Heart left ventricle (tissue), 16 donors: ENCODE data around the gene WAC. TPM values are rescaled to one million over a fixed set of nuclear protein-coding genes. Genes with fewer than 3 reads are reported as not detected.
A peak's percentile ranks its signal among the peaks of the same experiment; 100 is the strongest.
"Not testable (repeated sequence)": the region's sequence is repeated elsewhere in the genome, so short reads cannot be mapped to it uniquely, and the experiment has no call there.

ENCODE experiments used
- ATAC-seq, 4 donors: fragments of 200-7000 bp; cut with Tn5 transposase; one replicate each; pipeline ENCODE4 v1.9.1; 2020 to 2022; ENCODE audit warnings: moderate library complexity in 4 of 4, mild to moderate bottlenecking in 3 of 4, moderate number of reproducible peaks in 1 of 4
- DNase-seq, 5 donors: peaks; one replicate each; pipeline ENCODE4 v3.0.0-alpha.2; 2020
- H3K27ac ChIP-seq, 12 donors: fragments of 200-600 bp; sonication (generic) in 4 of 12; one replicate each; pipeline versions ENCODE4 v1.5.0 to v1.8.0; 2016 to 2022; ENCODE audit warnings: mild to moderate bottlenecking in 2 of 12
- H3K27me3 ChIP-seq, 9 donors: fragments of 200-600 bp; sonication (generic) in 2 of 9; one replicate each; pipeline versions ENCODE4 v1.5.1 to v1.8.0; 2016 to 2022; ENCODE audit warnings: mild to moderate bottlenecking in 3 of 9
- H3K36me3 ChIP-seq, 9 donors: fragments of 200-600 bp; sonication (generic) in 2 of 9; one replicate each; pipeline versions ENCODE4 v1.5.0 to v1.8.0; 2018 to 2022; ENCODE audit warnings: mild to moderate bottlenecking in 2 of 9
- H3K4me1 ChIP-seq, 12 donors: fragments of 200-600 bp; sonication (generic) in 4 of 12; one replicate each; pipeline versions ENCODE4 v1.5.0 to v1.8.0; 2016 to 2022; ENCODE audit warnings: mild to moderate bottlenecking in 3 of 12
- H3K4me3 ChIP-seq, 12 donors: fragments of 200-600 bp; sonication (generic) in 4 of 12; one replicate each; pipeline versions ENCODE4 v1.5.0 to v1.8.0; 2017 to 2022; ENCODE audit warnings: mild to moderate bottlenecking in 9 of 12, moderate library complexity in 4 of 12
- H3K9me3 ChIP-seq, 12 donors: fragments of 200-600 bp; sonication (generic) in 4 of 12; one replicate each; pipeline versions ENCODE4 v1.5.0 to v1.8.0; 2016 to 2022; ENCODE audit warnings: mild to moderate bottlenecking in 1 of 12
- POLR2A ChIP-seq, 2 donors: fragments of 450-650 bp; IDR thresholded peaks; one replicate each; pipeline ENCODE4 v1.6.1; 2017; ENCODE audit warnings: antibody characterized with exemption in 2 of 2, mild to moderate bottlenecking in 2 of 2, moderate library complexity in 2 of 2
- WGBS, 4 donors: extraction: QIAGEN DNeasy Blood & Tissue Kit in 2 of 4; methylation state at CpG; one replicate each; pipeline versions ENCODE4 v1.1.5 to v1.1.7; 2013 to 2018; 5-methylcytosine and 5-hydroxymethylcytosine counted together
- intact Hi-C, 10 donors: fragments of 100-400 bp; cut with DNase I; formaldehyde crosslinking; loops; one replicate each; pipeline versions ENCODE4 v1.11.1 to v1.14.2; 2022
- polyA plus RNA-seq, 2 donors: library from polyadenylated mRNA; stranded (reverse); fragments of 200-250 nt; gene quantifications; one replicate each; pipeline ENCODE4 v1.2.3, GENCODE V29; 2013
- total RNA-seq, 9 donors: library from RNA; depleted of rRNA in 2 of 9; stranded (reverse); fragments of >200 nt in 2 of 9; fragmentation: NEBNext Ultra II Directional in 3 of 9; extraction: Animal tissue kit (Norgen Biotek cat#: 25700) in 3 of 9; gene quantifications; one replicate each; pipeline versions ENCODE4 v1.1.0 to v1.2.4, GENCODE V29; 2016 to 2023
- TF ChIP-seq, protein P1 (sequence below), 12 donors: fragments of 200-600 bp; sonication (generic) in 4 of 12; IDR thresholded peaks; one replicate each; pipeline versions ENCODE4 v1.5.0 to v1.8.0; 2018 to 2022; ENCODE audit warnings: antibody characterized with exemption in 12 of 12, mild to moderate bottlenecking in 5 of 12
- donor health status: ischemic (EF 13 %, LVEDD 7.1; RV severe dilation, severe dysfunction).
- donor health status: healthy with polysubstance abuse.
- donor health status: DM: no; HTN: yes; CAD: no.
- donor health status: DM: no; HTN: no; CAD: no.
- donor health status: ischemic (EF 25% LVEDD 6.9; RV normal size, moderate dysfunction).
- donor health status: ischemic (EF 25% LVEDD 5.7; RV mildly dilated, moderate dysfunction).
- donor health status: healthy.
- donor health status: DM: yes; HTN: yes; CAD: no.
- donor health status: ischemic (EF 35%, LVEDD 5.7; RV mildly dilated, moderate dysfunction).
- donor health status: nonischemic (EF 11% LVEDD 7.7; RV severe dilation, severe dysfunction).
- donor health status: DM: yes; HTN: yes; CAD: no.
- donor health status: PGD.
- donor health status: ischemic (EF 29% LVEDD 5.4; RV normal size, mild dysfunction).
- donor health status: nonischemic (EF 23%, LVEDD 6.1; RV moderate dilation, normal function).

Gene WAC
- total and polyA plus RNA-seq, 11 donors = 16.8 to 124 (median 103) TPM

DNA sequence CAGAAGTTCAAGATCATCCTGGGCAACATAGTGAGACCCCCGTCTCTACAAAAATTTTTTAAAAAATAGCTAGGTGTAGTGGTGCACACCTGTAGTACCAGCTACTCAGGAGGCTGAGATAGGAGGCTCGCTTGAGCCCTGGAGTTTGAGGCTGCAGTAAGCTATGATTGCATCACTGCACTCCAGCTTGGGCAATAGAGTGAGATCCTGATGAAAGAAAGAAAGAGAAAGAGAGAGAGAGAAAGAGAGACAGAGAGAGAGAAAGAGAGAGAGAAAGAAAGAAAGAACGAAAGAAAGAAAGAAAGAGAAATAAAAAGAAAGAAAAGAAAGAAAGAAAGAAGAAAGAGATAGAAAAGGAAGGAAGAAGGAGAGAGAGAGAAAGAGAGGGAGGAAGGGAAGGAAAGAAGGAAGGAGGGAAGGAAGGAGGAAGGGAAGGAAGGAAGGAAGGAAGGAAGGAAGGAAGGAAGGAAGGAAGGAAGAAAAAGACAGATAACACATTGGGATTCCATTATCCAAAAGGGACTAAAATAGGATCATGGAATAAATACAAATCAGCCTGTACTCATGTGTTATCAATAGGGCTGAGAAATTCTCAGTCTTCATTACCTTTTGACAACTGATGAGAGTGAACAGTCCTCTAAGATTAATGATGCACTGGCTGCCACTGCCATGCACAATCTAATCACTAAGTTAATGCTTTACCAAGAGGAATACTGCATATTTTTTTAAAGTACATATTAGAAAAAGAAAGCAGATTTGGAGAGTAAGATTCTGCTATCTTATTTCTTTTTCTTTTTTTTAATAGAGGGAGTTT, 35.4 kb upstream of the WAC start:
- H3K4me3 ChIP-seq = no peak overlapping the region
- H3K9me3 ChIP-seq = no peaks in the 10 kb centered on the region
- H3K27ac ChIP-seq = no peak overlapping the region
- WGBS, 4 donors = 64 to 96% (median 72%) methylated on average over 2 to 3 of the region's 3 CpGs
- peaks cover 0 to 27% (median 3%) of the 10 kb centered on the region in 12 donors for H3K4me1 ChIP-seq
- no peaks in the 10 kb centered on the region for H3K36me3 ChIP-seq
- H3K27me3 ChIP-seq = no peaks in the 10 kb centered on the region
- no peak for ATAC-seq
- intact Hi-C loops = no loop called here
- no peak for DNase-seq
- TF ChIP-seq POLR2A (IDR thresholded peaks at IDR 0.05) = no peak
- TF ChIP-seq, protein P1, sequence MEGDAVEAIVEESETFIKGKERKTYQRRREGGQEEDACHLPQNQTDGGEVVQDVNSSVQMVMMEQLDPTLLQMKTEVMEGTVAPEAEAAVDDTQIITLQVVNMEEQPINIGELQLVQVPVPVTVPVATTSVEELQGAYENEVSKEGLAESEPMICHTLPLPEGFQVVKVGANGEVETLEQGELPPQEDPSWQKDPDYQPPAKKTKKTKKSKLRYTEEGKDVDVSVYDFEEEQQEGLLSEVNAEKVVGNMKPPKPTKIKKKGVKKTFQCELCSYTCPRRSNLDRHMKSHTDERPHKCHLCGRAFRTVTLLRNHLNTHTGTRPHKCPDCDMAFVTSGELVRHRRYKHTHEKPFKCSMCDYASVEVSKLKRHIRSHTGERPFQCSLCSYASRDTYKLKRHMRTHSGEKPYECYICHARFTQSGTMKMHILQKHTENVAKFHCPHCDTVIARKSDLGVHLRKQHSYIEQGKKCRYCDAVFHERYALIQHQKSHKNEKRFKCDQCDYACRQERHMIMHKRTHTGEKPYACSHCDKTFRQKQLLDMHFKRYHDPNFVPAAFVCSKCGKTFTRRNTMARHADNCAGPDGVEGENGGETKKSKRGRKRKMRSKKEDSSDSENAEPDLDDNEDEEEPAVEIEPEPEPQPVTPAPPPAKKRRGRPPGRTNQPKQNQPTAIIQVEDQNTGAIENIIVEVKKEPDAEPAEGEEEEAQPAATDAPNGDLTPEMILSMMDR (IDR thresholded peaks at IDR 0.05) = no peak

DNA sequence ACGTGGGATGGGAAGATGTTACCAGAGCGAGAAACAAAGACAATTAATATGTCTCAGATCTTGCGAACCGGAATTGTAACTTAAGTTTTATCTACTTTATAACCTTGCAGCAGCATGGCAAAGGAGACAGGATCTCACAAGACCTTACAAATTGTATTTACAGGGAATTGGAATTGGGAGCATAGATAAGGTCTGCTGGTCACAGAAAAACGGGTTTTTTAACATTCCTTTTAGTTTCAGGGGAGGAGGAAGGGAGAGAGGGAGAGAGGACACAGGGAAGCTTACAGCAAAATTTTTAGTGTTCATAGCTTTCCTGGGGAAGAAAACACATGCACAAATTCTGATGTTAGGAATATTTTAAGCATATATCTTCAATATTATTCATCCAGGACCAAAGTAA, 32.7 kb upstream of the WAC start:
- H3K36me3 ChIP-seq, intact Hi-C loops, H3K4me3 ChIP-seq, DNase-seq, ATAC-seq, H3K9me3 ChIP-seq, H3K27ac ChIP-seq, H3K27me3 ChIP-seq: not testable (repeated sequence)
- H3K4me1 ChIP-seq = peaks cover 0 to 22% (median 3%) of the 10 kb centered on the region in 12 donors
- WGBS, 4 donors = 44 to 55% (median 50%) methylated on average over 5 of the region's 5 CpGs

DNA sequence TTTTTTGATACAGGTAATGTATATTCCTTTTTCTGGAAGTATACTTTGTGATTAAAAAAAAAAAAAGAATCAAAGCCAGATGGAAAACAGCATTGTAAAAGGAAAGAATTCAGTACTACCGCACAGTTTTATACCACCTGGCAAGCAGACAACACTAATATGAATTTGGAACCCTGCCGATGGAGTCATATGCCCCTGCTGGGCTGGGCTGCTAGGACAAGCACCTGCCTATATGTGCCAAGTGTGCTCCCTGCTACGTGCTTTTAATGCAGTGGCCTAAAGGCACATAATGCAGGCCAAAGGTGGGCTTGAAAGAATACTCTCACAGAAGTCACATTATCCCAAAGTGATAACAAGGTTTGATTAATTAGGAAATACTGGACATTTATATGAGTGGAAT, 29.8 kb upstream of the WAC start:
- Histone ChIP-seq H3K4me1 (peaks cover 0 to 12% (median 0%) of the 10 kb centered on the region in 12 donors), H3K27me3 (no peaks in the 10 kb centered on the region), H3K4me3 (peak overlapping the region in 1 of 12 donors; percentile 0), H3K36me3 (no peaks in the 10 kb centered on the region), H3K27ac (no peak overlapping the region), H3K9me3 (no peaks in the 10 kb centered on the region)
- 32 to 42% (median 42%) methylated on average over 3 of the region's 3 CpGs for WGBS, 4 donors
- ATAC-seq = peak in 2 of 4 donors; percentile 73 to 76
- intact Hi-C loops = no loop called here
- peak in 3 of 5 donors; percentile 22 to 33 (median 30) for DNase-seq
- TF ChIP-seq, protein P1 (IDR thresholded peaks at IDR 0.05) = peak in 1 of 12 donors; percentile 9
- no peak for TF ChIP-seq POLR2A (IDR thresholded peaks at IDR 0.05)

DNA sequence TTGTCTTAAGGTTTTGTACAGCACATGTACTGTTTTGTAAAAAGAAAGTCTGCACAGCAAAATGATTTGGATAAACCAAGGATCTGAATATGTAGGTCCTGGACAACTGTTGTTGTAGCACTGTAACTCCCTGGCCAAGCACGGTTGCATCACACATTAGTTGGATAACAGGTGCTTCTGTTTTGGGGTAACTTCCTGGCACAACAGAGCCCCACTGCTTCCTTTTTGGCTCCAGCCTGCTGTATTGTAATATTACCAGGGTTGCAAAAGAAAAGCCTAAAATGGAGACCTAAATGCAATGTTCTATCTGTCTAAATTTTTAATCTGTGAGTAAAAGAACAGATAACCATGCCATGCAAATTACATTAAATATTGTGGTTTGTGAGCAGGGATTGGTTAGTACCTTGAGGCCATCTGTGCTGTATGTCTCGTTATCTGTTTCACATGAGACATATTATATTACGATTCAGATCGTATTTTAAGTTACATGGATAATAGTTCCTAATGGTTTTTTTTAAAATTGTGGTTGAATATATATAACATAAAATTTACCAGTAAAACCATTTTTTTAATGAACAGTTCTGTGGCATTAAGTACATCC, 27.5 kb upstream of the WAC start:
- Histone ChIP-seq H3K4me3 (no peak overlapping the region), H3K4me1 (peaks cover 0 to 12% (median 0%) of the 10 kb centered on the region in 12 donors), H3K27me3 (no peaks in the 10 kb centered on the region), H3K27ac (no peak overlapping the region), H3K9me3 (no peaks in the 10 kb centered on the region), H3K36me3 (no peaks in the 10 kb centered on the region)
- intact Hi-C loops = no loop called here
- ATAC-seq (no peak), DNase-seq (no peak)
- 80 to 88% (median 83%) methylated on average over 4 of the region's 4 CpGs for WGBS, 4 donors
- TF ChIP-seq, protein P1 (IDR thresholded peaks at IDR 0.05) = no peak
- no peak for TF ChIP-seq POLR2A (IDR thresholded peaks at IDR 0.05)
